HG02588 (cell line): Measurements from ENCODE around the gene GSC2.
"Not testable (repeated sequence)": the region's sequence is repeated elsewhere in the genome, so short reads cannot be mapped to it uniquely, and the experiment has no call there.

ENCODE experiments used
- ATAC-seq: cut with Tn5 transposase; IDR thresholded peaks from one replicate; pipeline ENCODE4 v1.9.1; 2021; ENCODE audit warnings: mild to moderate bottlenecking, moderate library complexity; ENCODE audit not compliant: unreplicated experiment

Gene GSC2

GRCh38 chr22:19178065-19178656 is 28.1 kb upstream of the GSC2 start:
- ATAC-seq: peak; percentile 33

GRCh38 chr22:19177164-19178064 is 27.3 kb upstream of the GSC2 start:
- ATAC-seq: peak; percentile 1

GRCh38 chr22:19176732-19177131 is 26.6 kb upstream of the GSC2 start:
- ATAC-seq: no peak

- ATAC-seq: no peak
Observed at GRCh38 chr22:19176175-19176643, 26.1 kb upstream of the GSC2 start.

GRCh38 chr22:19175602-19176174 is 25.6 kb upstream of the GSC2 start:
- no peak for ATAC-seq

- ATAC-seq: no peak
Observed at GRCh38 chr22:19175026-19175601, 25.0 kb upstream of the GSC2 start.

GRCh38 chr22:19174106-19175025 is 24.3 kb upstream of the GSC2 start:
- ATAC-seq: no peak

GRCh38 chr22:19173047-19174035 is 23.2 kb upstream of the GSC2 start:
- no peak for ATAC-seq

- ATAC-seq: no peak
Observed at GRCh38 chr22:19172213-19173046, 22.3 kb upstream of the GSC2 start.

- no peak for ATAC-seq
Observed at GRCh38 chr22:19169947-19170318, 19.8 kb upstream of the GSC2 start.

GRCh38 chr22:19169002-19169946 is 19.2 kb upstream of the GSC2 start:
- ATAC-seq: no peak

- no peak for ATAC-seq
Observed at GRCh38 chr22:19168088-19168890, 18.2 kb upstream of the GSC2 start.

GRCh38 chr22:19167106-19167869 is 17.2 kb upstream of the GSC2 start:
- ATAC-seq: no peak

GRCh38 chr22:19166421-19166820 is 16.3 kb upstream of the GSC2 start:
- ATAC-seq: no peak

- ATAC-seq: no peak
Observed at GRCh38 chr22:19164425-19164824, 14.3 kb upstream of the GSC2 start.

- not testable (repeated sequence) for ATAC-seq
Observed at GRCh38 chr22:19158649-19159048, 8.6 kb upstream of the GSC2 start.
